ENCODE results near the gene HSPE1.
"Not testable (repeated sequence)": the region's sequence is repeated elsewhere in the genome, so short reads cannot be mapped to it uniquely, and the experiment has no call there.

Gene HSPE1

GRCh38 chr2:197498937-197499593 lies 1.1 kb upstream of the HSPE1 start:
- DNase-seq: peak; percentile 69 to 84 (median 73)

DNA sequence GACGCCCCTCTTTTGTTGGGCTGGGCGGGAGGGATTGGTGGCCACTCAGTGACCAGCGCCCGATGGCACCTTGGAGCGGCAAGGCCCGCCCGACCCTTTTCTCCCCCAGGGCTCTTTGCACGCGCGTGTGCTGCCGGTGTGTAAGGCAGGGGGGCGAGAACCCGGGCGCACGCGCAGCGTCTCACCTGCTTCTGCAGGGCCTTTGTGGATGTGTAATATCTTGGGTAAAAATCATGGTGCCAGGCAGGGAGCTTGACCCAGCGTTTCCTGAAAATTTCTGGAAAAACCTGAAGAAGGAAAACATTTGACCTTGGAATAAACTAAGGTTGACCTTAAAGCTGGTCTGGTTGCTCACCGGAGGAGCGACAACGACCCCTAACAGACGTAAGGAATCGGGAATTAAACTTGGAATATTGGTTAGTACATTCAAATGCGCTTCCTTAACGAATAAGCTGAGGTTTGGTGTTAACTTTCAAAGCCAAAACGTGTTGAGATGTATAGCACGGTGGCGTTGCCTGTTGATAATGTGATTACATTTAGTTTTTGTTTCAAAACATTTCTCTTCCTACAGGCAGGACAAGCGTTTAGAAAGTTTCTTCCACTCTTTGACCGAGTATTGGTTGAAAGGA lies 438 bp downstream of the HSPE1 start:
- peak in 2 of 4 experiments; percentile 15 to 25 for DNase-seq

DNA sequence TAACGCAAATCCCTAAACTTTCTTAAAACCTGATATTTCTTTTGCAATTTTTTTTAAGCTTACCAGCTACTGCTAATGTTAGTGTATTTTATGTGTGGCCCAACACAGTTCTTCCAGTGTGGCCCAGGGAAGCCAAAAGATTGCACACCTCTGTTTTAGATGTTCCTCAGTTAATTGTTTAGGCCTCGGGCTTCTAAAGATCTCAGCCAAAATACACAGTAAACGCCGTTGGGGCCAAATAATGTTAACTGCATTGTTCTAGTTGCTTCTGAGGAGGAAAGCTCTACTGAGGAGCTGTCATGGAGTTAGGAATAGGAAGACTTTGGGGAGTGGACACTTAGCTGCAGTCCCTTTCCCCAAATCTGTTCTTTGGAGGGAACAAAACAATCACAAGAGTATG lies 2.0 kb downstream of the HSPE1 start:
- no peak for DNase-seq

DNA sequence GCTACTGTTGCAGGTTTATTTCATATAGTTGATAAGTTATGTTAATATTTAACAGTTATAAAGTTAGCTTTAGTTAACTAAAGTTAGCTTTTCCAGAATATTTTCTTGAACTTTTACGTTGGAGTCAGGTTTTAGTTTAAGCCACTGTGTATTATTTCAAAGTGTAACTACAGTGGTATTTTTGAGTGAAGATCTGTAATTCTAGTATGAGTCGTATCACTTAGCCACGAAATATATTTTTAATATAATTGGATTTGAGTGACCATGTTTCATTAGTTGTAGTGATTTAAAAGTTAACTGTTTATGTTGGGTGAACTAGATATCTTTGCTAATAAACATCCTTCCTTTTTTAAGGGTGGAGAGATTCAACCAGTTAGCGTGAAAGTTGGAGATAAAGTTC lies 2.5 kb downstream of the HSPE1 start:
- DNase-seq: no peak

GRCh38 chr2:197504000-197504399 lies 3.8 kb downstream of the HSPE1 start:
- DNase-seq: no peak

- no peak for DNase-seq
These were observed 4.3 kb downstream of the HSPE1 start for GRCh38 chr2:197504512-197504911.

DNA sequence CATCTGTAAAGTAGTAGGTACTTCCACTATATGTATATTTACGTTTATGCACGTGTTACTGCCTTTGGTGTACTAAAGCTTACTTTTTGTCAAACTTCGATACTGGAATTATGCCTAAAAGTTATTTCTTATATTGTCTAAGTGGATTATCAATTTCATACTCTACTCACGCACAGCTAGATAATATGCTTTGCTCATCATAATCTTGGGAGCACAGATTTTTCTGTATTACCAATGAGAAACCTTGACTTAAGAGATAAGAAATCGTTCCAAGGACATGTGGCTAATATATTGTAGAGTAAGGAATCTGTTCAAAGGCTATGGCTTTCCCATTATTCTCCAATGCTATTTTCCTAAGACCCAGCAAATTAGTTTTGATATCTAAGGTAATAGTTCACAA lies 6.5 kb downstream of the HSPE1 start:
- no peak for DNase-seq

DNA sequence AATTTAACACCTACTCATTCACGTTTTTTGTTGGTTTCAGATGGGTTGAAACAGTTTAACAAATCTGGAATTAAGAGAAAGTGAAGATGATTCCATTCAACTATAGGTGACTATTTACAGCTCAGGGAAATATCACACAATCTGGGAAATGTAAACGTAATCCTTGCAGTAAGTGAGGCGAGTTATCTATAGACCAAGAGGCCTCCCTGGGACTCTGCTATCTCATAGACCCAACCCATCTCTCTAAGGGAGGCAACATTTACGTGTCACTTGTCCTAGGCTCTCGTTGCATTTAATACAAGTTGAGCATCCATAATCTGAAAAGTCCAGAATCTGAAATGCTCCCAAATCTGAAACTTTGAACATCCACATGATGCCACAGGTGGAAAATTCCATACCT lies 13.7 kb downstream of the HSPE1 start:
- no peak for DNase-seq

DNA sequence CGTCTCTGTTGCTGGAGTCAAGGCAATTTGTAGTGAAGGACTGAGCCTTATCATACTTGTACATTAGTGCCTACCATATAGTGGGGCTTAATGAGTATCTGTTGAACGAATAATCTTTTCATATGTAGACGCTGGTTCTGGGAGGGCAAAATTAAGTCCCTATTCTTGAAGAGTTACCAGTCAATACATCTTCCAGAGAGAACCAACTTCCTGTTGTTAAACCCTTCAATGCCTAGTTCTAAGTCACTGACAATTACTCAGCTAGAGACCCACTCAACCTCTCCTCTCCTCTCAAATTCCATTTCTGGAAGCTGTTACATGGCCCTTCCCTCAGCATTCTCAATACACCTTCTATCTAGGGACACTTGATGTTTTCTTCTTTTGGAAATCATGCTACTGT lies 14.6 kb downstream of the HSPE1 start:
- peak in 3 of 4 experiments; percentile 15 to 44 (median 40) for DNase-seq

DNA sequence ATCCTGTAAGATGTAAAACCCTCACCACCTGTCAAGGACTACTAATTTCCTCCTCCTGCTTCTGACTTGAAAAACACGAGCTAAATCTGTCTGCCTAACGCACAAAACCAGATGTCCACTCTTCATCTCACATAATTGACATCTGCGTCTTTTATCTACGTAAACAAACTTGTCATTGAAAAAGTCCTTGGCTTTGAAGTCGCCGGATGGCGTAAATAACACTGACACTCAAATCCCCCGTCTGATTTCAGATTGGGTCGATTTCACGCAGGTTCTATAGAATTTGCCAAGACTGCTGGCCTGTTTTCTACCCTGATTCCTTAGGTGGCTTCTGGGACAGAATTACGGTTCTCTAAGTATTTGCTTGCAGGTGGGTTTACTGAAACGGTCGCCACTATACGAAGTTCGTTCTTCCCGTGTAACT lies 15.1 kb downstream of the HSPE1 start:
- peak in 1 of 4 experiments; percentile 32 for DNase-seq

- DNase-seq: peak; percentile 98 to 99 (median 98)
These were observed 15.7 kb downstream of the HSPE1 start, which contains the start of gene MOB4 for GRCh38 chr2:197515739-197516392. Gene MOB4 (plus strand): TSS chr2:197516066. CDS start chr2:197516087, 21 bp downstream.

DNA sequence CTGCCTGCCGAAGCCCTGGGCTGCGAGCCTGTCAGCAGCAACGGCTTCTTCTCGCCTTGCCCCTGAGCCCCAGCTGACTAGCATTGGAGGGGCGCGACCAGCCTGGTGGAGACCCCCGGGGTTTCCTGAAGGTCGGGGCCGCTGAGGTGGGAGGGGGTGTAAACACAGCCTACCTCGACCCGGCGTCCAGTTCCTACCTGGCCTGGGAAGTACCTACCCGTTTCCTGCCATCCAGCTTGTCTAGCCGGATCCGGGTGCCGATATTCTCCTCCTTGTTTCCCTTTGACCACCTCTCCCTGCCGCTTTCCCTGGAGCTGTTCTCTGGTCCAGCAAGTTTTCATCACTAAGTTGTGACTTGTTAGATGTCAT lies 16.2 kb downstream of the HSPE1 start:
- DNase-seq: peak; percentile 8 to 38 (median 24)

DNA sequence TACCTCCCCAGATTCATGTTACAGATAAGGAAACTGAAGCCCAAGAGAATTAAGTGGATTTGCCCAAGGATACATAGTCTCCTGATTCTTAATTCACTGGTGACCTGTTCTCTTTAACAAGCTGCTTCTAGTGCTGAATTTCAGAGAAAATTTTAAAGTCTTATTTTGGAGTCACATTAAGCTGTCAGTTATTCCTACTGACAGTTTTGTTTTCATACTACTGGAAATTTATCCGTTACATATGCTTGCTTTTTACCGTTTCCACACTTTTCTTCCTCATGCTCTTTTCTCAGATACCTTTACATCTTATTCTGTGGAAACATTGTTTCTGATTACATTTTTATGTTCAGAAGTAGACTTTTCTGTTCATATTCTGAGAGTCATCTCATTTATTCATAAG lies 17.0 kb downstream of the HSPE1 start:
- no peak for DNase-seq

- DNase-seq: no peak
These were observed 38.2 kb downstream of the HSPE1 start for GRCh38 chr2:197538412-197538811.

- no peak for DNase-seq
These were observed 39.6 kb downstream of the HSPE1 start for GRCh38 chr2:197539734-197540133.

GRCh38 chr2:197543206-197543605 lies 43.0 kb downstream of the HSPE1 start:
- DNase-seq: no peak

GRCh38 chr2:197547163-197547900 lies 47.2 kb downstream of the HSPE1 start:
- DNase-seq: no peak

DNA sequence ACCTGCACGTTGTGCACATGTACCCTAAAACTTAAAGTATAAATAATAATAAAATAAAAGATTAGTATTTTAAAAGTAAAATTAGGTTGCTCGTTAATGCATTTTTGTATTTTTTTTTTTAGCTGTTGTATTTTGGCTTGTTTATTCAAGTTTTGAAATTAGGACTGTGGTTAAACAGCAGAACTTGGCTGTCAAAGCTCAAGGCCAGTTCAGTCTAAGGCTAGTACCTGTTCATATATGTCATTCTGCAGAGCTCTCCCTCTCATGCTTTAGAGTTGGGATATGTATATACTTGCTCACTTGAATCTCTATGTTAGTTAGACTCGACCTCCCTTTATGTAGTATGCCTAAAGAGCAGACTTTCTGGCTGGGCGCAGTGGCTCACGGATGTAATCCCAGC lies 48.4 kb downstream of the HSPE1 start:
- DNase-seq: no peak

DNA sequence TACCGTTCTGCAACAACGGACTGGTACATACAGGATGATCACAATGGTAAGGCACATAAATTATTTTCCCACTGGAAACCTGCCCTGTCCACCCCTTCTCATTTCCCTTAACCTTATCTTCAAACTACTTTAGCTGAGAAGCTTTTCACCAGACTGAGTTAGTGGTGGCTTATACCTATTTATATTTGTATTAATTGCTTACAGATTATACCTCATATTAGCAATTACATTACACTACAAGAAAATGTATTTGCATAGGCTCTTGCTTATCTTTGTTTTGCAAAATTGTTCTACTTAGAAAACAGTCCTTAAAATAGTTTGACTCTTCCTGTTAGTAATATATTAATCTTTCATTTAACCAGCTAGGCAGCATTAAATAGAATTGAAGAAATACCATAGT lies 51.1 kb downstream of the HSPE1 start:
- DNase-seq: not testable (repeated sequence)
